Upper lobe of left lung (tissue), 6 donors: ENCODE results near the gene CLEC16A. TPM values are rescaled to one million over a fixed set of nuclear protein-coding genes. Genes with fewer than 3 reads are reported as not detected.

Experiments
- ATAC-seq, 2 donors: fragments of 200-7000 bp; cut with Tn5 transposase; one replicate each; pipeline ENCODE4 v1.9.1; 2022; ENCODE audit warnings: mild to moderate bottlenecking in 2 of 2, moderate library complexity in 2 of 2; ENCODE audit not compliant: low FRiP score in 2 of 2
- DNase-seq, 2 donors: peaks; one replicate each; pipeline ENCODE4 v3.0.0-alpha.2; 2019 to 2020
- H3K27ac ChIP-seq, 4 donors: fragments of 200-600 bp; sonication (generic); one replicate each; pipeline ENCODE4 v1.5.1; 2016 to 2019
- H3K27me3 ChIP-seq, 4 donors: fragments of 200-600 bp; sonication (generic); one replicate each; pipeline ENCODE4 v1.5.1; 2017 to 2019
- H3K36me3 ChIP-seq, 4 donors: fragments of 200-600 bp; sonication (generic); one replicate each; pipeline ENCODE4 v1.5.1; 2016 to 2019
- H3K4me1 ChIP-seq, 4 donors: fragments of 200-600 bp; sonication (generic); one replicate each; pipeline ENCODE4 v1.5.1; 2018 to 2019
- H3K4me3 ChIP-seq, 4 donors: fragments of 200-600 bp; sonication (generic); one replicate each; pipeline ENCODE4 v1.5.1; 2017 to 2019; ENCODE audit warnings: mild to moderate bottlenecking in 2 of 4, moderate library complexity in 1 of 4
- H3K9me3 ChIP-seq, 4 donors: fragments of 200-600 bp; sonication (generic); one replicate each; pipeline ENCODE4 v1.5.1; 2018 to 2019
- EP300 ChIP-seq, 4 donors: sonication (generic); formaldehyde crosslinking; IDR thresholded peaks; one replicate each; pipeline ENCODE4 v1.5.1; 2017; ENCODE audit warnings: antibody characterized with exemption in 4 of 4, control low read depth in 2 of 4
- POLR2A ChIP-seq, 4 donors: fragments of 450-650 bp; IDR thresholded peaks; one replicate each; pipeline ENCODE4 v1.5.1; 2016 to 2017; ENCODE audit warnings: antibody characterized with exemption in 4 of 4, mild to moderate bottlenecking in 2 of 4
- POLR2AphosphoS5 ChIP-seq, 2 donors: sonication (generic); formaldehyde crosslinking; IDR thresholded peaks; one replicate each; pipeline ENCODE4 v1.5.1; 2017; ENCODE audit warnings: antibody characterized with exemption in 2 of 2
- WGBS, 2 donors: methylation state at CpG; one replicate each; pipeline ENCODE4 v1.1.5; 2017 to 2018; 5-methylcytosine and 5-hydroxymethylcytosine counted together
- total RNA-seq, 6 donors: library from RNA; depleted of rRNA in 4 of 6; stranded (reverse); fragments of >200 nt in 4 of 6; gene quantifications; one replicate each; pipeline versions ENCODE4 v1.1.0 to v1.2.1, GENCODE V29; 2016 to 2021
- TF ChIP-seq, protein P1 (sequence below), 6 experiments: fragments of 450-650 bp in 4 of 6; fragments of 200-600 bp in 2 of 6; sonication (generic) in 2 of 6; IDR thresholded peaks; one replicate each; pipeline ENCODE4 v1.5.1; 2016 to 2019; ENCODE audit warnings: antibody characterized with exemption in 6 of 6
- donor health status: DM: no; HTN: no; CAD: no; lungs with moderate emphysema.
- donor health status: DM: no; HTN: yes; CAD: no; lungs with severe emphysema.

Gene CLEC16A
- total RNA-seq, 6 donors from 2014 or later, result 33.3 to 85.9 (median 46.4) TPM

DNA sequence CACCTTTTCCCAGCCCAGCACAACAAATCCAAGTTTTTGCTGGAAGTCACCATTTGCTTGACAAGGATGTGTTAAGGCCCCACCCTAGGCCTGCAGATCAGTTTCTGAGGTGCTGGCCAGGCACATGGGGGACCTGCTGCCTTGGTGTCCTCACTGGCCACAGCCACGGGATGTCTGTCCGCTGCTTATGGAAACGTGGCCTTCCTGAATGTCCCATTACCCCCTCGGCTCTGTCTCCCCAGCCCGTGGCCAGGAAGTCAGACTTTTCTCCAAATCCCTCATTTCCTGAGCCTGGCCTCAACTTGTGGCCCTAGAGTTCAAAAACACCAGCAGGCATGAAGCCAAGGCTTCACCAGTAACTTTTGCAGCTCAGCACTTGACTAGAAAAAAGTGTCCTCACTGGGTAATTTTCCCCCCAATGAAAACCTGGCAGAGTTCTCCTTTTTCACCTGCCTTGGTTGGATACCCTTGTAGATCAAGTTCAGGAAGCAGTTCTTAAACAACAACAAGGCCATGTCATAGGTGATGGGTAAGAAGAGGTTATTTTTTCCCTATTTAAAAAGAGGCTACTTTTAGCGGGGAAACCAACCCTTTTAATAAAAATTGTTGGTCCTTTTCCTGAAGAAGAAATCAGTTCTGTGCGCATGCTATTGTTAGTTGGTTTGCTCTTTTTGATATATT is 230.9 kb downstream of the CLEC16A start:
- H3K36me3 ChIP-seq, result peaks cover 7 to 50% (median 20%) of the 10 kb centered on the region in 4 donors
- ATAC-seq (no peak), DNase-seq (no peak)
- H3K9me3 ChIP-seq, result no peaks in the 10 kb centered on the region
- WGBS, 2 donors, result 78 to 81% methylated on average over 7 of the region's 7 CpGs
- no peaks in the 10 kb centered on the region for H3K27me3 ChIP-seq
- H3K4me3 ChIP-seq, result no peak overlapping the region
- H3K4me1 ChIP-seq, result peaks cover 0 to 5% (median 0%) of the 10 kb centered on the region in 4 donors
- TF ChIP-seq, protein P1, sequence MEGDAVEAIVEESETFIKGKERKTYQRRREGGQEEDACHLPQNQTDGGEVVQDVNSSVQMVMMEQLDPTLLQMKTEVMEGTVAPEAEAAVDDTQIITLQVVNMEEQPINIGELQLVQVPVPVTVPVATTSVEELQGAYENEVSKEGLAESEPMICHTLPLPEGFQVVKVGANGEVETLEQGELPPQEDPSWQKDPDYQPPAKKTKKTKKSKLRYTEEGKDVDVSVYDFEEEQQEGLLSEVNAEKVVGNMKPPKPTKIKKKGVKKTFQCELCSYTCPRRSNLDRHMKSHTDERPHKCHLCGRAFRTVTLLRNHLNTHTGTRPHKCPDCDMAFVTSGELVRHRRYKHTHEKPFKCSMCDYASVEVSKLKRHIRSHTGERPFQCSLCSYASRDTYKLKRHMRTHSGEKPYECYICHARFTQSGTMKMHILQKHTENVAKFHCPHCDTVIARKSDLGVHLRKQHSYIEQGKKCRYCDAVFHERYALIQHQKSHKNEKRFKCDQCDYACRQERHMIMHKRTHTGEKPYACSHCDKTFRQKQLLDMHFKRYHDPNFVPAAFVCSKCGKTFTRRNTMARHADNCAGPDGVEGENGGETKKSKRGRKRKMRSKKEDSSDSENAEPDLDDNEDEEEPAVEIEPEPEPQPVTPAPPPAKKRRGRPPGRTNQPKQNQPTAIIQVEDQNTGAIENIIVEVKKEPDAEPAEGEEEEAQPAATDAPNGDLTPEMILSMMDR (IDR thresholded peaks at IDR 0.05), result no peak
- TF ChIP-seq EP300 (IDR thresholded peaks at IDR 0.05) (no peak), POLR2AphosphoS5 (IDR thresholded peaks at IDR 0.05) (no peak), POLR2A (IDR thresholded peaks at IDR 0.05) (no peak)
- no peak overlapping the region for H3K27ac ChIP-seq

DNA sequence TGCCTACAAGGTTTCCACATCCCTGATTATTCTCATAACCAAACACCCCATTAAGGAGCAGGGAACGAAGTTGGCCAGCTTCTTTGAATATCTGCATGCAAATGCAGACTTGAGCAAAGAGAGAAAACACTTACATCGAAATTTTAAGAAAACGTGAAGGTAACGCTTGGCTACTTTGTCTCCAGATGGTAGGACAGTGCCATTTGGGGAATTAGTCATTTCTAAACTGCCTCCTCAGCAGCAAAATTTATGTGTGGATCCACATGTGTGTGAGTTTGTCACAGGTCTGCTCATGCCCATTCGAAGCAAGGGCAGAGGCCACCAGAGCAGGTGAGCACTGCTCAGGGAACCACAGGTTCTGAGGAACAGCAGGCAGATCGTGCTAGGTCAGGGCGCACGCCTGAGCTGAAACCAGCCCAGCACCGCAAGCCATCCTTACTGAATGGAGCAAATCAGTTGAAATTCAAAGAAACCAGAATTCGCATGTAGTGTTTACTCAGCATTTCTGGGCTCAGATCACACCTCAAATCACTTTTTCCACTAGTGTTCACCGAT is 231.5 kb downstream of the CLEC16A start:
- DNase-seq, result no peak
- WGBS, 2 donors, result 82 to 88% methylated on average over 6 to 11 of the region's 11 CpGs
- Histone ChIP-seq H3K9me3 (no peaks in the 10 kb centered on the region), H3K4me3 (no peak overlapping the region), H3K36me3 (peaks cover 7 to 46% (median 20%) of the 10 kb centered on the region in 4 donors), H3K27me3 (no peaks in the 10 kb centered on the region), H3K27ac (no peak overlapping the region), H3K4me1 (peaks cover 0 to 11% (median 1%) of the 10 kb centered on the region in 4 donors)
- no peak for ATAC-seq
- TF ChIP-seq, protein P1 (IDR thresholded peaks at IDR 0.05), result no peak
- TF ChIP-seq EP300 (IDR thresholded peaks at IDR 0.05), result no peak
- no peak for TF ChIP-seq POLR2A (IDR thresholded peaks at IDR 0.05)
- TF ChIP-seq POLR2AphosphoS5 (IDR thresholded peaks at IDR 0.05), result no peak

DNA sequence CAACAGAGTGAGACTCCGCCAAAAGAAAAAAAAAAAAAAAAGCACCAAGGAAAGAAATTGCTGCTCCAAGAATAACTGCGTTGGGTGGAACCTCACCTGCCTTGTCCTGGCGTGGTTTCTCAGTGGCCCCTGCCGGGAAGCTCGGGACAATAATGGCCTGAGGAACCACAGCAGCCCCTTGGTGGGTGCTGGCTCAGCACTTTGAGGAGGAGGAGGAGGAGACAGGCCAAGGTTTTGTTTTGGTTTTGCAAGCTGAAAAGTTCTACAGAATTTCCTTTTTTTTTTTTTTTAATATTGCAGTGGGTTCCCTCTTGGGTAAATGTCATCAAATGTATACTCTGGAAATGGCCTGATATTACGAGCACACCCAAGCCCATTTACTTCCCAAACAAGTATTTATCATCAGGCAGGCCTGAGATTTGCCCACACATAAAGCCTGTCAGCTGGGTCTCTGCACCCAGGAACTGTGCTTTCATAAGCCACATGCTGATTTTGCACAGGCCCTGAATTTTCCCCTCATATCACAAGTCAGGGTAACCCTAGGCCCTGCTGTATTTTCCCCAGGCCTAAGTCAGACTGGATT is 233.3 kb downstream of the CLEC16A start:
- no peak overlapping the region for H3K4me3 ChIP-seq

DNA sequence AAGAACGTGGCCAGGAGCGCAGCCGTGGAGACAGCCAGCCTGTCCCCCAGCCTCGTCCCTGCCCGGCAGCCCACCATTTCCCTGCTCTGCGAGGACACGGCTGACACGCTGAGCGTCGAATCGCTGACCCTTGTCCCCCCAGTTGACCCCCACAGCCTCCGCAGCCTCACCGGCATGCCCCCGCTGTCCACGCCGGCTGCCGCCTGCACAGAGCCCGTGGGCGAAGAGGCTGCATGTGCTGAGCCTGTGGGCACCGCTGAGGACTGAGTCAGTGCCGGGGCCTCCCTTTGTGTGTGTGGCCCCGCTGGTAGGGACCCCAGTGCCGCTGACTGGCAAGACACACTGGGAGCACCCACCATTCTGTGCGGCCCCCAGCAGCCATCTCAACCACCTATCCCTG is 234.1 kb downstream of the CLEC16A start:
- WGBS, 2 donors, result 96 to 100% methylated on average over 3 to 4 of the region's 24 CpGs
- Histone ChIP-seq H3K9me3 (no peaks in the 10 kb centered on the region), H3K4me1 (peaks cover 0 to 21% (median 12%) of the 10 kb centered on the region in 4 donors), H3K27me3 (no peaks in the 10 kb centered on the region), H3K27ac (no peak overlapping the region), H3K36me3 (peaks cover 7 to 40% (median 20%) of the 10 kb centered on the region in 4 donors), H3K4me3 (no peak overlapping the region)
- TF ChIP-seq POLR2AphosphoS5 (IDR thresholded peaks at IDR 0.05) (no peak), POLR2A (IDR thresholded peaks at IDR 0.05) (no peak), EP300 (IDR thresholded peaks at IDR 0.05) (no peak)
- TF ChIP-seq, protein P1 (IDR thresholded peaks at IDR 0.05), result no peak
- DNase-seq, result peak in 1 of 2 donors; percentile 75
- ATAC-seq, result no peak

More for the DNA sequence above, 233.3 kb downstream of the CLEC16A start:
- no peaks in the 10 kb centered on the region for H3K27me3 ChIP-seq
- TF ChIP-seq POLR2AphosphoS5 (IDR thresholded peaks at IDR 0.05) (no peak), EP300 (IDR thresholded peaks at IDR 0.05) (no peak), POLR2A (IDR thresholded peaks at IDR 0.05) (no peak)
- TF ChIP-seq, protein P1 (IDR thresholded peaks at IDR 0.05), result no peak
- WGBS, 2 donors, result 90 to 92% methylated on average over 6 of the region's 6 CpGs
- H3K36me3 ChIP-seq, result peaks cover 7 to 48% (median 20%) of the 10 kb centered on the region in 4 donors
- H3K4me1 ChIP-seq, result peaks cover 0 to 21% (median 9%) of the 10 kb centered on the region in 4 donors
- ATAC-seq (no peak), DNase-seq (no peak)
- no peaks in the 10 kb centered on the region for H3K9me3 ChIP-seq
- H3K27ac ChIP-seq, result no peak overlapping the region
